CD4-positive, alpha-beta T cell treated with Interleukin-6 at 100 ng/mL for 8 hours (primary cell): ENCODE data around the gene TBC1D23.

ENCODE experiments used
- DNase-seq: peaks from one replicate; pipeline ENCODE4 v3.0.0-alpha.2; 2020; ENCODE audit warnings: mixed read lengths, low spot score

Gene TBC1D23

GRCh38 chr3:100352296-100353231 is 91.8 kb downstream of the TBC1D23 start:
- DNase-seq: no peak

GRCh38 chr3:100354850-100355249 is 94.1 kb downstream of the TBC1D23 start:
- DNase-seq: no peak

- DNase-seq: no peak
These were observed 97.6 kb downstream of the TBC1D23 start for GRCh38 chr3:100358413-100358812.

- DNase-seq: no peak
These were observed 98.2 kb downstream of the TBC1D23 start for GRCh38 chr3:100359035-100359434.

GRCh38 chr3:100360757-100361496 is 100.1 kb downstream of the TBC1D23 start:
- DNase-seq: no peak

- DNase-seq: no peak
These were observed 101.1 kb downstream of the TBC1D23 start for GRCh38 chr3:100361897-100362296.

- no peak for DNase-seq
These were observed 103.6 kb downstream of the TBC1D23 start for GRCh38 chr3:100364421-100364820.

- DNase-seq: no peak
These were observed 105.6 kb downstream of the TBC1D23 start for GRCh38 chr3:100366424-100366823.

- DNase-seq: no peak
These were observed 107.6 kb downstream of the TBC1D23 start for GRCh38 chr3:100368441-100368840.

- no peak for DNase-seq
These were observed 110.0 kb downstream of the TBC1D23 start for GRCh38 chr3:100370756-100371155.

- DNase-seq: no peak
These were observed 113.7 kb downstream of the TBC1D23 start for GRCh38 chr3:100374521-100374920.
